ENCODE results near the gene FAM170B. TPM values are rescaled to one million over a fixed set of nuclear protein-coding genes. Genes with fewer than 3 reads are reported as not detected.

Gene FAM170B
- total RNA-seq, 1 donor from 2014 or later, result not detected

GRCh38 chr10:49162063-49162462, 28.2 kb upstream of the FAM170B start:
- no peak for TF ChIP-seq CTCF (IDR thresholded peaks at IDR 0.05)
- H3K4me3 Mint-ChIP-seq, result no peak overlapping the region
- CTCF ChIA-PET, result interaction anchor here (0.8 to 1.5 kb wide), 2 partner anchors 11 to 504 kb away, joined by 3 read pairs; no protein-coding TSS in a partner anchor
- no peaks in the 10 kb centered on the region for H3K27me3 Mint-ChIP-seq
- H3K4me1 Mint-ChIP-seq, result peaks cover 8% of the 10 kb centered on the region
- no peaks in the 10 kb centered on the region for H3K9me3 Mint-ChIP-seq
- no peak for DNase-seq
- peaks cover 23% of the 10 kb centered on the region for H3K36me3 Mint-ChIP-seq (ENCODE audit: low read depth)
- intact Hi-C loops (cut with micrococcal nuclease), result no loop called here
- no peak overlapping the region for H3K27ac Mint-ChIP-seq
- POLR2A ChIA-PET, result no interaction called here
- no peak for ATAC-seq (ENCODE audit: low read depth)

- TF ChIP-seq CTCF (IDR thresholded peaks at IDR 0.05), result no peak
- Mint-ChIP-seq H3K4me3 (no peak overlapping the region), H3K36me3 (ENCODE audit: low read depth) (peaks cover 20% of the 10 kb centered on the region), H3K4me1 (peaks cover 8% of the 10 kb centered on the region), H3K27ac (no peak overlapping the region), H3K9me3 (no peaks in the 10 kb centered on the region), H3K27me3 (no peaks in the 10 kb centered on the region)
- ATAC-seq (ENCODE audit: low read depth), result no peak
- ChIA-PET CTCF (interaction anchor here (0.8 to 1.5 kb wide), 2 partner anchors 12 to 503 kb away, joined by 3 read pairs; no protein-coding TSS in a partner anchor), POLR2A (no interaction called here)
- intact Hi-C loops (cut with micrococcal nuclease), result no loop called here
- no peak for DNase-seq
These were observed 27.7 kb upstream of the FAM170B start for GRCh38 chr10:49161411-49161997.

DNA sequence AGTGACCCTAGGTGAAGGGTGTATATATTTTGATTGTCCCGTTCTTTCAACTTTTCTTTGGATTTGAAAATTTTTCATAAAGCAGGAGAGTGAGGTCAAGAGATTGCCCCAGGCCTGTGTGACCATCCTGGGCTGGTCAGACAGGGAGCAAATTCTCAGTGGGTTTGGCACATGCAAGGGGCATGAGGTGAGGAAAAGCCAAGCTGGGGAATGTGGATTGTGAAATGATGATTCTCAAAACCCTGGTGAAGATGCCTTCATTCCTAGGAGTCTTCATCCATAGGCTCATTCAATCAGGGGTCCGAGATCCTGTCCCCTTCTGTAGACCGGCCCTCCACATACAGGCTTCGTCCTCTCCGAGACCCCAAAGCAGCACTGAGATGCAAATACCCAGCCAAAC, 27.0 kb upstream of the FAM170B start:
- TF ChIP-seq CTCF (IDR thresholded peaks at IDR 0.05), result no peak
- intact Hi-C loops (cut with micrococcal nuclease), result no loop called here
- Mint-ChIP-seq H3K27ac (no peak overlapping the region), H3K36me3 (ENCODE audit: low read depth) (peaks cover 18% of the 10 kb centered on the region), H3K4me1 (peaks cover 8% of the 10 kb centered on the region), H3K4me3 (no peak overlapping the region), H3K9me3 (no peaks in the 10 kb centered on the region), H3K27me3 (no peaks in the 10 kb centered on the region)
- ChIA-PET POLR2A (no interaction called here), CTCF (no interaction called here)
- no peak for DNase-seq
- no peak for ATAC-seq (ENCODE audit: low read depth)

- DNase-seq, result no peak
- Mint-ChIP-seq H3K27ac (no peak overlapping the region), H3K9me3 (no peaks in the 10 kb centered on the region), H3K36me3 (ENCODE audit: low read depth) (peaks cover 19% of the 10 kb centered on the region), H3K4me1 (peaks cover 8% of the 10 kb centered on the region), H3K27me3 (no peaks in the 10 kb centered on the region), H3K4me3 (no peak overlapping the region)
- ChIA-PET CTCF (no interaction called here), POLR2A (no interaction called here)
- intact Hi-C loops (cut with micrococcal nuclease), result no loop called here
- no peak for ATAC-seq (ENCODE audit: low read depth)
- no peak for TF ChIP-seq CTCF (IDR thresholded peaks at IDR 0.05)
These were observed 26.3 kb upstream of the FAM170B start for GRCh38 chr10:49160110-49160509.

DNA sequence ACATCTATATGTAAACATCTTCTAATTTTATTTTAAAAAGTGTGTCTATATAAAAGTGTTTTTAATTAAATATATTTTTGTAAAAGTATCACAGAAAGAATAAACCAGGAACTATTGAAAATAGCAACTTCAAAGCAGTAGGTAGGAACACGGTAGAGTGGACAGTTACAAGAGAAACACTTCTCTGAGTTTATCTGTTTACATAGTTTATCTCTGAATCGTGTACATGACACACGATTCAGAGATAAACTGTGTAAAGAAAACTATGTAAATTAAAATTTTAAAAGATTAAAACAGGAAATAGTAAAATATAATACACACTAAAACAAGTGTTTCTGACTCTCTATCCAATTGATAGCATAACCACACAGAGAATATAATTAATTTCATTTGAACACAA, 25.1 kb upstream of the FAM170B start:
- ChIA-PET CTCF (no interaction called here), POLR2A (no interaction called here)
- no peak overlapping the region for H3K4me3 Mint-ChIP-seq
- ATAC-seq (ENCODE audit: low read depth), result no peak
- H3K27ac Mint-ChIP-seq, result no peak overlapping the region
- no peak for TF ChIP-seq CTCF (IDR thresholded peaks at IDR 0.05)
- H3K36me3 Mint-ChIP-seq (ENCODE audit: low read depth), result peaks cover 19% of the 10 kb centered on the region
- H3K9me3 Mint-ChIP-seq, result no peaks in the 10 kb centered on the region
- H3K27me3 Mint-ChIP-seq, result no peaks in the 10 kb centered on the region
- no peak for DNase-seq
- no peaks in the 10 kb centered on the region for H3K4me1 Mint-ChIP-seq
- intact Hi-C loops (cut with micrococcal nuclease), result no loop called here

Measured in activated B cell treated with CpG ODN at 0.5 μM for 24 hours (primary cell).